HepG2 (cell line): ENCODE measurements around the gene PRKCZ. TPM values are rescaled to one million over a fixed set of nuclear protein-coding genes. Genes with fewer than 3 reads are reported as not detected.
A peak's percentile ranks its signal among the peaks of the same experiment; 100 is the strongest.

Experiments used
- ATAC-seq: fragments of 200-7000 bp; cut with Tn5 transposase; 3 replicates; pipeline ENCODE4 v1.9.1; 2020; ENCODE audit warnings: mild to moderate bottlenecking, moderate library complexity
- BruUV-seq: library from RNA; stranded (reverse); fragments of 400-500 nt; replicated peaks from 2 replicates; lab custom pipeline; 2021; lab: Mats Ljungman, UMichigan
- CTCF ChIA-PET: fragments of 300-600 bp; formaldehyde crosslinking; extraction: SDS; loops from one replicate; lab custom pipeline; 2021; ENCODE audit warnings: low total read pairs, inconsistent platforms, low intra/inter-chr PET ratio; lab: Yijun Ruan, JAX
- POLR2A ChIA-PET: fragments of 350-600 bp; sonication (Branson Sonifier 250); formaldehyde crosslinking; loops from one replicate; lab custom pipeline; 2020; ENCODE audit warnings: antibody characterized with exemption, inconsistent platforms; lab: Yijun Ruan, JAX
- DNase-seq: peaks from one replicate; pipeline ENCODE4 v3.0.0-alpha.2; 2015; ENCODE audit warnings: low spot score
- FAIRE-seq: peaks from 3 replicates; lab custom pipeline; 2011; peaks lifted over from hg19 to GRCh38; lab: Jason Lieb, UNC
- H2AFZ ChIP-seq: one replicate; pipeline ENCODE4 v1.6.1; 2011; ENCODE audit warnings: low read length, inconsistent platforms
- H3K27ac ChIP-seq: fragments of 300-600 bp; 3 replicates; pipeline ENCODE4 v1.8.0; 2011; ENCODE audit warnings: mixed run types, mild to moderate bottlenecking, mixed read lengths, low read length, inconsistent platforms; ENCODE audit not compliant: insufficient read depth; ENCODE audit errors: extremely low read length
- H3K27me3 ChIP-seq, 2 experiments: fragments of 200-600 bp in 1 of 2; 2 replicates in 1 of 2; 3 replicates in 1 of 2; pipeline versions ENCODE4 v1.6.0 to v1.8.0; 2011; ENCODE audit warnings: low read length in 2 of 2, mild to moderate bottlenecking in 2 of 2, moderate library complexity in 2 of 2, inconsistent platforms in 1 of 2; ENCODE audit not compliant: insufficient read depth in 2 of 2, control insufficient read depth in 1 of 2
- H3K36me3 ChIP-seq, 2 experiments: fragments of 200-600 bp in 1 of 2; replicated peaks in 1 of 2; 2 replicates in 1 of 2; 3 replicates in 1 of 2; pipeline versions ENCODE4 v1.5.1 to v1.8.0; 2011; ENCODE audit warnings: low read length in 2 of 2, inconsistent platforms in 1 of 2; ENCODE audit not compliant: insufficient read depth in 2 of 2, control insufficient read depth in 1 of 2
- H3K4me1 ChIP-seq: 2 replicates; pipeline ENCODE4 v1.5.1; 2012; ENCODE audit warnings: low read length, inconsistent platforms; ENCODE audit not compliant: insufficient read depth
- H3K4me2 ChIP-seq: 2 replicates; pipeline ENCODE4 v1.6.0; 2011; ENCODE audit warnings: low read depth, low read length, inconsistent platforms
- H3K4me3 ChIP-seq, 3 experiments: fragments of 200-600 bp in 1 of 3; sonication (generic), shearing (Covaris generic) in 1 of 3; replicated peaks in 1 of 3; 2 replicates each; pipeline ENCODE4 v1.5.1; 2011 to 2016; ENCODE audit warnings: low read length in 3 of 3, inconsistent platforms in 2 of 3, low read depth in 2 of 3, mild to moderate bottlenecking in 2 of 3, control low read depth in 1 of 3, mixed read lengths in 1 of 3; ENCODE audit not compliant: insufficient read depth in 1 of 3
- H3K79me2 ChIP-seq: one replicate; pipeline ENCODE4 v1.6.1; 2011; ENCODE audit warnings: low read length, inconsistent platforms; ENCODE audit not compliant: insufficient read depth
- H3K9ac ChIP-seq: 2 replicates; pipeline ENCODE4 v1.6.0; 2011; ENCODE audit warnings: mild to moderate bottlenecking, low read depth, low read length, inconsistent platforms; ENCODE audit not compliant: insufficient read depth
- H3K9me3 ChIP-seq: 2 replicates; pipeline ENCODE4 v1.5.1; 2012; ENCODE audit warnings: mild to moderate bottlenecking, low read length
- H4K20me1 ChIP-seq: 2 replicates; pipeline ENCODE4 v1.6.0; 2011; ENCODE audit warnings: inconsistent platforms, mild to moderate bottlenecking, low read length, moderate library complexity; ENCODE audit not compliant: insufficient read depth
- HDAC1 ChIP-seq: sonication (generic); formaldehyde crosslinking; IDR thresholded peaks from 2 replicates; pipeline ENCODE4 v1.5.1; 2020; ENCODE audit warnings: mild to moderate bottlenecking, missing genetic modification reagents
- IRF9 ChIP-seq: sonication (generic); formaldehyde crosslinking; IDR thresholded peaks from 2 replicates; pipeline ENCODE4 v1.8.0; 2022; ENCODE audit warnings: missing genetic modification reagents, mild to moderate bottlenecking, borderline replicate concordance
- MXD1 ChIP-seq: sonication (generic); formaldehyde crosslinking; IDR thresholded peaks from 2 replicates; pipeline ENCODE4 v1.4.0; 2020; ENCODE audit warnings: mild to moderate bottlenecking, missing genetic modification reagents
- MYC ChIP-seq: sonication (generic); formaldehyde crosslinking; IDR thresholded peaks from 2 replicates; pipeline ENCODE4 v1.9.0; 2021; ENCODE audit warnings: missing genetic modification reagents, borderline replicate concordance
- NFATC3 ChIP-seq: sonication (generic); formaldehyde crosslinking; IDR thresholded peaks from 2 replicates; pipeline ENCODE4 v1.5.1; 2020; ENCODE audit warnings: mild to moderate bottlenecking, missing genetic modification reagents
- NFIB ChIP-seq: sonication (generic); formaldehyde crosslinking; IDR thresholded peaks from 2 replicates; pipeline ENCODE4 v1.9.0; 2021; ENCODE audit warnings: missing genetic modification reagents, mild to moderate bottlenecking, borderline replicate concordance
- NR0B2 ChIP-seq: sonication (generic); formaldehyde crosslinking; IDR thresholded peaks from 2 replicates; pipeline ENCODE4 v1.4.0; 2020; ENCODE audit warnings: mild to moderate bottlenecking, missing genetic modification reagents
- SAP130 ChIP-seq: IDR thresholded peaks from 2 replicates; pipeline ENCODE4 v1.6.1; 2016; ENCODE audit warnings: low read depth
- SP4 ChIP-seq: sonication (generic); formaldehyde crosslinking; IDR thresholded peaks from 2 replicates; pipeline ENCODE4 v1.8.1; 2023; ENCODE audit warnings: mild to moderate bottlenecking, missing genetic modification reagents
- UBTF ChIP-seq: sonication (generic); formaldehyde crosslinking; IDR thresholded peaks from 2 replicates; pipeline ENCODE4 v1.4.0; 2020; ENCODE audit warnings: mild to moderate bottlenecking, missing genetic modification reagents
- ZNF558 ChIP-seq: sonication (generic); formaldehyde crosslinking; IDR thresholded peaks from 2 replicates; pipeline ENCODE4 v1.9.0; 2022; ENCODE audit warnings: mild to moderate bottlenecking, missing genetic modification reagents, borderline replicate concordance
- ZNF598 ChIP-seq: sonication (generic); formaldehyde crosslinking; IDR thresholded peaks from 2 replicates; pipeline ENCODE4 v1.5.1; 2020; ENCODE audit warnings: mild to moderate bottlenecking, missing genetic modification reagents, borderline replicate concordance
- ZNF687 ChIP-seq: sonication (generic); formaldehyde crosslinking; IDR thresholded peaks from 2 replicates; pipeline ENCODE4 v1.5.1; 2020; ENCODE audit warnings: mild to moderate bottlenecking, missing genetic modification reagents, moderate library complexity
- WGBS: methylation state at CpG from one replicate; pipeline ENCODE4 v1.1.6; 2017; ENCODE audit warnings: low lambda C conversion rate; 5-methylcytosine and 5-hydroxymethylcytosine counted together
- in situ Hi-C: cut with HindIII; loops from 2 replicates; pipeline ENCODE4 v1.10.0; 2017; ENCODE audit warnings: low pct_unique_long_range_greater_than_20kb; ENCODE audit not compliant: extremely low pct_ligation_motif_present
- intact Hi-C: fragments of 100-400 bp; cut with micrococcal nuclease; formaldehyde crosslinking; loops from one replicate; pipeline ENCODE4 v1.10.0; 2022; ENCODE audit not compliant: unreplicated experiment
- polyA plus RNA-seq, 8 experiments: library from polyadenylated mRNA; depleted of rRNA in 3 of 8; stranded (reverse) in 7 of 8; unstranded in 1 of 8; fragments of >200 nt; fragmentation: Illumina TruSeq in 4 of 8; extraction: Trizol in 4 of 8; gene quantifications; 2 replicates each; pipeline versions ENCODE4 v1.2.1 to v1.2.3, GENCODE V29; 2011 to 2016; ENCODE audit warnings: low read depth in 4 of 8, missing spikeins in 1 of 8, mixed read lengths in 1 of 8; ENCODE audit not compliant: insufficient read depth in 1 of 8
- total RNA-seq, 5 experiments: library from RNA; depleted of rRNA; stranded (reverse); fragments of >200 nt; fragmentation: Illumina TruSeq; extraction: Trizol; gene quantifications; 2 replicates each; pipeline ENCODE4 v1.2.3, GENCODE V29; 2016; ENCODE audit warnings: low read depth in 1 of 5

Gene PRKCZ
- total and polyA plus RNA-seq, 2 of the 13 experiments (the other 11 are each of a cell fraction or from before 2014, with no cell fraction given), result 34.7 to 85.2 TPM

- peak overlapping the region; percentile 69 for H3K9ac ChIP-seq
- DNase-seq (peak; percentile 57), ATAC-seq (peak; percentile 32), FAIRE-seq (no peak)
- no peaks in the 10 kb centered on the region for H3K36me3 ChIP-seq
- H3K4me2 ChIP-seq, result peak overlapping the region; percentile 90
- peaks cover 0 to 20% of the 10 kb centered on the region in 2 experiments; a peak in 4 of 5 replicates for H3K27me3 ChIP-seq
- ChIA-PET POLR2A (interaction anchor here (1.1 to 8.5 kb wide), 5 partner anchors 10 to 208 kb away, joined by 3 to 178 read pairs (median 5); partner anchors contain the start of genes FAAP20, MORN1, RER1 and SKI), CTCF (no interaction called here)
- H3K4me1 ChIP-seq, result peaks cover 84% of the 10 kb centered on the region
- intact Hi-C loops, result no loop called here
- no TSS peak for BruUV-seq
- no peak overlapping the region for H2AFZ ChIP-seq
- peak overlapping the region; percentile 54 to 83 (median 60); a peak in 5 of 6 replicates for H3K4me3 ChIP-seq
- 3% methylated on average over 6 of the region's 60 CpGs for WGBS
- H3K9me3 ChIP-seq, result no peaks in the 10 kb centered on the region
- in situ Hi-C loops, result no loop called here
- no peaks in the 10 kb centered on the region for H4K20me1 ChIP-seq
- no peaks in the 10 kb centered on the region for H3K79me2 ChIP-seq
- H3K27ac ChIP-seq, result peak overlapping the region; percentile 18
- TF ChIP-seq HDAC1 (CRISPR knock-in tag) (peak; percentile 50; the same call in 1 of the 2 replicates), SAP130 (CRISPR knock-in tag) (peak; percentile 51), ZNF558 (CRISPR knock-in tag) (0 out of 2 replicates have a peak, but pooled peaks have one; percentile 29), NR0B2 (CRISPR knock-in tag) (peak; percentile 67; the same call in 1 of the 2 replicates), SP4 (CRISPR knock-in tag) (peak; percentile 43; the same call in 1 of the 2 replicates), ZNF598 (CRISPR knock-in tag) (0 out of 2 replicates have a peak, but pooled peaks have one; percentile 67), ZNF687 (CRISPR knock-in tag) (peak; percentile 67), UBTF (CRISPR knock-in tag) (0 out of 2 replicates have a peak, but pooled peaks have one; percentile 9), IRF9 (CRISPR knock-in tag) (peak; percentile 57; the same call in 1 of the 2 replicates), MYC (CRISPR knock-in tag) (peak; percentile 56; the same call in 1 of the 2 replicates), NFIB (CRISPR knock-in tag) (0 out of 2 replicates have a peak, but pooled peaks have one; percentile 70), MXD1 (peak; percentile 68; the same call in 1 of the 2 replicates), NFATC3 (CRISPR knock-in tag) (0 out of 2 replicates have a peak, but pooled peaks have one; percentile 78)
Observed at GRCh38 chr1:2204415-2205190, 154.4 kb downstream of the PRKCZ start.
